ENCODE data around the gene EBF3. TPM values are rescaled to one million over a fixed set of nuclear protein-coding genes. Genes with fewer than 3 reads are reported as not detected.

Gene EBF3
- total and polyA plus RNA-seq, 3 donors from 2014 or later, result 4.0 to 7.6 (median 6.0) TPM

DNA sequence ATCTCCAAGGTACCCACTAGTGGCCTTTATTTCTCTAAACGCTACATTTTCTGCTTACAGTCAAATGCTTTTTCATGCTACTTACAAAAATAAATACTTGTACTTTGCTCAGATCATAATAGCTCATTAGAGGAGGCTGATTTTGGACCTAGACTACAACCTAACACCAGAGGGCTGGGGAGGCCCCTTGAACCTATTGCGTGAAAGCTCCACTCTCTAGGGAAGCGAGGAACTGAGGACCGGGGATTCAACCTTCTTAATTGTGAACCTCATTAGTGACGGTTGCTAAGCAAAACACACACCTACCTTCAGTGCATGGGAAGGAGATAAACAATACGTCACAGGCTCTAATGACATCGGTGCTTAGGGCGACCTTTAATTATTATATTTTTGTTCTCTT, 92.1 kb downstream of the EBF3 start:
- WGBS, 2 donors, result 84 to 90% methylated on average over 8 of the region's 8 CpGs
- H3K36me3 ChIP-seq (ENCODE audit: low read depth, missing control alignments), result no peaks in the 10 kb centered on the region

DNA sequence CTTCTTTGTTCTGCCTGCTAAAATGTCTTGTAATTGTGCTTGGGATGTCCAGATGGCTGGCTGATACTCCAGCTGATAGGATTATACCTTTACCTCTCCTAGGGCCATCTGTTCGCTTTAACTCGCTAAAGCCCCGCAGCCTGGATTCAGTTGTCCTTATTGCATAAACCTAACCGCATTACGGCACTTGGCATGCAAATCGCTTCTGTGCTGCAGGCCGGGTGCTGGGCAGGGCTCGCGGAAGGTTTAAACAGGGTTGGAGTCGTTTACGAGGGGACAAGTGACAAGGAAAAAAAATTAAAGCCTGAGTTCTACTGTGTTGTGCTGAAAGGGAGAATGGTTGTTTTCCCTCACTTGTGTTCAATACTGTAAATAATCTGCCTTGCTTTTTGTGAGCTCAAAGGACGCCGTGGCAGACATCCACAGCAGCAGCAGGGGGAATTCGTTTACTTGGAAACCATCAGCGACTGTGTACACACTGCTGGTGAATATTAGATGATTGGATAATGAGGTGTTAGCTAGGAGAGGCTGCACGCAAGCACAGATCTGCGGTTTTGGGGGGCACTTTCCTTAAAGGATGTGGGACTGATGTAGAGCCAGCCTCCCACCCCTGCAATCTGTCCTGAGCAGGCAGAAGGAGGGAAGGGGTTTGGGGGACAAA, 93.0 kb downstream of the EBF3 start:
- Histone ChIP-seq H3K27me3 (no peaks in the 10 kb centered on the region), H3K36me3 (ENCODE audit: low read depth, missing control alignments) (no peaks in the 10 kb centered on the region), H3K4me3 (no peak overlapping the region), H3K4me1 (no peaks in the 10 kb centered on the region), H3K27ac (no peak overlapping the region), H3K9me3 (no peaks in the 10 kb centered on the region)
- intact Hi-C loops (cut with DNase I; ENCODE audit: low total_unique reads), result no loop called here
- DNase-seq, result no peak
- TF ChIP-seq, protein P1, sequence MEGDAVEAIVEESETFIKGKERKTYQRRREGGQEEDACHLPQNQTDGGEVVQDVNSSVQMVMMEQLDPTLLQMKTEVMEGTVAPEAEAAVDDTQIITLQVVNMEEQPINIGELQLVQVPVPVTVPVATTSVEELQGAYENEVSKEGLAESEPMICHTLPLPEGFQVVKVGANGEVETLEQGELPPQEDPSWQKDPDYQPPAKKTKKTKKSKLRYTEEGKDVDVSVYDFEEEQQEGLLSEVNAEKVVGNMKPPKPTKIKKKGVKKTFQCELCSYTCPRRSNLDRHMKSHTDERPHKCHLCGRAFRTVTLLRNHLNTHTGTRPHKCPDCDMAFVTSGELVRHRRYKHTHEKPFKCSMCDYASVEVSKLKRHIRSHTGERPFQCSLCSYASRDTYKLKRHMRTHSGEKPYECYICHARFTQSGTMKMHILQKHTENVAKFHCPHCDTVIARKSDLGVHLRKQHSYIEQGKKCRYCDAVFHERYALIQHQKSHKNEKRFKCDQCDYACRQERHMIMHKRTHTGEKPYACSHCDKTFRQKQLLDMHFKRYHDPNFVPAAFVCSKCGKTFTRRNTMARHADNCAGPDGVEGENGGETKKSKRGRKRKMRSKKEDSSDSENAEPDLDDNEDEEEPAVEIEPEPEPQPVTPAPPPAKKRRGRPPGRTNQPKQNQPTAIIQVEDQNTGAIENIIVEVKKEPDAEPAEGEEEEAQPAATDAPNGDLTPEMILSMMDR (IDR thresholded peaks at IDR 0.05), result no peak
- no peak for TF ChIP-seq POLR2A (IDR thresholded peaks at IDR 0.05)
- 71 to 73% methylated on average over 17 of the region's 17 CpGs for WGBS, 2 donors

More for the DNA sequence above, 92.1 kb downstream of the EBF3 start:
- Histone ChIP-seq H3K9me3 (no peaks in the 10 kb centered on the region), H3K4me3 (no peak overlapping the region), H3K4me1 (no peaks in the 10 kb centered on the region), H3K27ac (no peak overlapping the region), H3K27me3 (no peaks in the 10 kb centered on the region)
- no peak for DNase-seq
- intact Hi-C loops (cut with DNase I; ENCODE audit: low total_unique reads), result no loop called here
- TF ChIP-seq, protein P1 (IDR thresholded peaks at IDR 0.05), result no peak
- no peak for TF ChIP-seq POLR2A (IDR thresholded peaks at IDR 0.05)

DNA sequence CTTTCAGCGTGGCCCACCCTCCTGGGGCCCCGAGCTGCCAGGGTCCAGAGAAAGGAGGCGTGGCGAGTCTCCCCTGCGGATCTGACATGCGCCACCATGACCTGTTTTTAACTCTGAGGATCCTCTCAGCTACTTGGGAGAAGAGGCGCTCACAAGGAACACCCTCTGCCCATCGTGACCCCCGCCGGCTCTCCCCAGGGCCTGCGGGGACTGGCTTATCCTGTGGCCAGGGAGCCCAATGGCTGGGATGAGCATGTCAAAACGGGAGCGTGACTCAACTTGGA, 93.7 kb downstream of the EBF3 start:
- Histone ChIP-seq H3K4me1 (no peaks in the 10 kb centered on the region), H3K9me3 (no peaks in the 10 kb centered on the region), H3K27ac (no peak overlapping the region), H3K4me3 (no peak overlapping the region), H3K36me3 (ENCODE audit: low read depth, missing control alignments) (no peaks in the 10 kb centered on the region), H3K27me3 (no peaks in the 10 kb centered on the region)
- no peak for TF ChIP-seq POLR2A (IDR thresholded peaks at IDR 0.05)
- TF ChIP-seq, protein P1 (IDR thresholded peaks at IDR 0.05), result no peak
- 89 to 92% methylated on average over 6 to 13 of the region's 13 CpGs for WGBS, 2 donors
- intact Hi-C loops (cut with DNase I; ENCODE audit: low total_unique reads), result no loop called here
- no peak for DNase-seq

GRCh38 chr10:129869596-129870473, 94.2 kb downstream of the EBF3 start:
- no peaks in the 10 kb centered on the region for H3K27me3 ChIP-seq
- no peaks in the 10 kb centered on the region for H3K4me1 ChIP-seq
- intact Hi-C loops (cut with DNase I; ENCODE audit: low total_unique reads), result no loop called here
- TF ChIP-seq POLR2A (IDR thresholded peaks at IDR 0.05), result no peak
- TF ChIP-seq, protein P1 (IDR thresholded peaks at IDR 0.05), result no peak
- 95 to 97% methylated on average over 21 to 22 of the region's 22 CpGs for WGBS, 2 donors
- H3K4me3 ChIP-seq, result no peak overlapping the region
- no peak for DNase-seq
- H3K9me3 ChIP-seq, result no peaks in the 10 kb centered on the region
- no peaks in the 10 kb centered on the region for H3K36me3 ChIP-seq (ENCODE audit: low read depth, missing control alignments)
- H3K27ac ChIP-seq, result no peak overlapping the region
